Kidney (tissue), 14 donors: ENCODE results near the gene LPIN3. TPM values are rescaled to one million over a fixed set of nuclear protein-coding genes. Genes with fewer than 3 reads are reported as not detected.

Experiments used
- DNase-seq, 5 donors: peaks; one replicate each; pipeline ENCODE4 v3.0.0-alpha.2; 2013 to 2020
- FAIRE-seq: peaks from 2 replicates; lab custom pipeline; 2012; peaks lifted over from hg19 to GRCh38; lab: Jason Lieb, UNC
- H3K27ac ChIP-seq, 2 donors: one replicate each; pipeline ENCODE4 v1.7.0; 2013; ENCODE audit warnings: low read depth in 2 of 2, low read length in 2 of 2, inconsistent platforms in 1 of 2
- H3K27me3 ChIP-seq: one replicate; pipeline ENCODE4 v1.7.1; 2013; ENCODE audit warnings: low read length, inconsistent platforms; ENCODE audit not compliant: control insufficient read depth, insufficient read depth
- H3K36me3 ChIP-seq, 3 donors: one replicate each; pipeline versions ENCODE4 v1.7.0 to v1.7.1; 2013; ENCODE audit warnings: low read length in 3 of 3, control low read depth in 1 of 3, inconsistent platforms in 1 of 3; ENCODE audit not compliant: insufficient read depth in 3 of 3, control insufficient read depth in 2 of 3
- H3K4me1 ChIP-seq, 3 donors: one replicate each; pipeline versions ENCODE4 v1.7.0 to v1.7.1; 2013; ENCODE audit warnings: low read length in 3 of 3, inconsistent platforms in 1 of 3, low read depth in 1 of 3; ENCODE audit not compliant: control insufficient read depth in 2 of 3, insufficient read depth in 2 of 3
- H3K4me3 ChIP-seq, 3 donors: one replicate each; pipeline versions ENCODE4 v1.7.0 to v1.8.1; 2013; ENCODE audit warnings: low read length in 3 of 3, control low read depth in 1 of 3, inconsistent platforms in 1 of 3
- H3K9ac ChIP-seq, 3 donors: one replicate each; pipeline versions ENCODE4 v1.7.0 to v1.7.1; 2013; ENCODE audit warnings: low read length in 3 of 3, control low read depth in 1 of 3, inconsistent platforms in 1 of 3
- H3K9me3 ChIP-seq, 3 donors: one replicate each; pipeline versions ENCODE4 v1.7.0 to v1.7.1; 2013; ENCODE audit warnings: low read length in 3 of 3, control low read depth in 1 of 3, inconsistent platforms in 1 of 3; ENCODE audit not compliant: control insufficient read depth in 2 of 3, insufficient read depth in 1 of 3
- intact Hi-C: fragments of 100-400 bp; cut with DNase I; formaldehyde crosslinking; loops from one replicate; pipeline ENCODE4 v1.11.1; 2022
- polyA plus RNA-seq: library from polyadenylated mRNA; stranded (reverse); fragments of 350-450 nt; fragmentation: Illumina TruSeq; extraction: RNeasy Lipid Tissue Mini Kit (QIAGEN cat#74804); gene quantifications from one replicate; pipeline ENCODE4 v1.2.3, GENCODE V29; 2014; ENCODE audit warnings: low read depth, low replicate concordance; ENCODE audit not compliant: insufficient read depth
- total RNA-seq: library from RNA; stranded (reverse); fragmentation: NEBNext Ultra II Directional; extraction: Animal tissue kit (Norgen Biotek cat#: 25700); gene quantifications from one replicate; pipeline ENCODE4 v1.2.1, GENCODE V29; 2021
- TF ChIP-seq, protein P1 (sequence below): IDR thresholded peaks from 3 replicates; pipeline ENCODE4 v1.5.1; 2012; ENCODE audit warnings: mild to moderate bottlenecking, moderate library complexity, borderline replicate concordance; ENCODE audit not compliant: insufficient read depth; ENCODE audit errors: extremely low read depth
- donor health status: control.
- donor health status: control.
- donor health status: control.
- donor health status: control.
- donor health status: control.
- donor health status: DM: yes; HTN: yes; CAD: no.
- donor health status: Normal renal cell carcinoma (clear cell type).

The LPIN3 gene
- total and polyA plus RNA-seq, 2 donors from 2014 or later, result 29.4 to 31.6 TPM

DNA sequence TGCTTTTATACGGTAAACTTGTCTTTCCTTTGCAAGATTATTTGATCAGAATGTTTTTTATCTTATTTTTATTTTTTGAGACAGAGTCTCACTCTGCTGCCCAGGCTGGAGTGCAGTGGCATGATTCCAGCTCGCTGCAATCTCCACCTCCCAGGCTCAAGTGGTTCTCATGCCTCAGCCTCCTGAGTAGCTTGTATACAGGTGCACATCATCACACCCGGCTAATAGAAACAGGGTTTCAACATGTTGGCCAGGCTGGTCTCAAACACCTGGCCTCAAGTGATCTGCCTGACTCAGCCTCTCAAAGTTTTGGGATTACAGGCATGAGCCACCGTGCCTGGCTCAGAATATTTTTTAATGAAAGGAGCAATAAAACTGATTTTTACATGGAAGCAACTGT is 8.9 kb upstream of the LPIN3 start:
- no peak for FAIRE-seq
- intact Hi-C loops, result no loop called here
- H3K36me3 ChIP-seq, result no peaks in the 10 kb centered on the region

DNA sequence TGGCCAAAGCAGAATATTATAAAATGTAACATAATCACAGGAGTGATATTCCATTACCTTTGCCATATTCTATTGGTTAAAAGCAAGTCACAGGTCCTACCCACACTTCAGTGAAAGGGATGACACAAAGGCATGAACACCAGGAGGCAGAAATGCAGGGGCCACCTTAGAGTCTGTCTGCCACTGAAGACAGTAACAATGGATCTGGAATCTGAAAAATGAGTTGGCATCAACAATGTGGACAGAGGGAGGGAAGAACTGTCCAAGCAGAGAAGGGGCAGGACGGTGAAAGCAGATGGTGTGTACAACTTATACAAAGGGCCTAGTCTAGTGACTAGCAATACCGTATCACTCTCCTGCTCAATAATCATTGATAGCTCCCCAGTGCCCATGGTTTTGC is 6.6 kb upstream of the LPIN3 start:
- Histone ChIP-seq H3K27ac (peak overlapping the region; percentile 43 to 58), H3K36me3 (no peaks in the 10 kb centered on the region), H3K4me3 (no peak overlapping the region), H3K9ac (peak overlapping the region in 1 of 3 donors; percentile 40), H3K9me3 (no peaks in the 10 kb centered on the region), H3K27me3 (no peaks in the 10 kb centered on the region), H3K4me1 (peaks cover 5 to 22% (median 14%) of the 10 kb centered on the region in 3 donors)
- TF ChIP-seq, protein P1, sequence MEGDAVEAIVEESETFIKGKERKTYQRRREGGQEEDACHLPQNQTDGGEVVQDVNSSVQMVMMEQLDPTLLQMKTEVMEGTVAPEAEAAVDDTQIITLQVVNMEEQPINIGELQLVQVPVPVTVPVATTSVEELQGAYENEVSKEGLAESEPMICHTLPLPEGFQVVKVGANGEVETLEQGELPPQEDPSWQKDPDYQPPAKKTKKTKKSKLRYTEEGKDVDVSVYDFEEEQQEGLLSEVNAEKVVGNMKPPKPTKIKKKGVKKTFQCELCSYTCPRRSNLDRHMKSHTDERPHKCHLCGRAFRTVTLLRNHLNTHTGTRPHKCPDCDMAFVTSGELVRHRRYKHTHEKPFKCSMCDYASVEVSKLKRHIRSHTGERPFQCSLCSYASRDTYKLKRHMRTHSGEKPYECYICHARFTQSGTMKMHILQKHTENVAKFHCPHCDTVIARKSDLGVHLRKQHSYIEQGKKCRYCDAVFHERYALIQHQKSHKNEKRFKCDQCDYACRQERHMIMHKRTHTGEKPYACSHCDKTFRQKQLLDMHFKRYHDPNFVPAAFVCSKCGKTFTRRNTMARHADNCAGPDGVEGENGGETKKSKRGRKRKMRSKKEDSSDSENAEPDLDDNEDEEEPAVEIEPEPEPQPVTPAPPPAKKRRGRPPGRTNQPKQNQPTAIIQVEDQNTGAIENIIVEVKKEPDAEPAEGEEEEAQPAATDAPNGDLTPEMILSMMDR, result no peak
- FAIRE-seq (no peak), DNase-seq (no peak)
- intact Hi-C loops, result no loop called here

More for the DNA sequence above, 8.9 kb upstream of the LPIN3 start:
- Histone ChIP-seq H3K9me3 (no peaks in the 10 kb centered on the region), H3K4me3 (no peak overlapping the region), H3K9ac (no peak overlapping the region), H3K27me3 (no peaks in the 10 kb centered on the region), H3K27ac (no peak overlapping the region), H3K4me1 (peaks cover 5 to 24% (median 14%) of the 10 kb centered on the region in 3 donors)
- no peak for DNase-seq
- TF ChIP-seq, protein P1, result no peak

DNA sequence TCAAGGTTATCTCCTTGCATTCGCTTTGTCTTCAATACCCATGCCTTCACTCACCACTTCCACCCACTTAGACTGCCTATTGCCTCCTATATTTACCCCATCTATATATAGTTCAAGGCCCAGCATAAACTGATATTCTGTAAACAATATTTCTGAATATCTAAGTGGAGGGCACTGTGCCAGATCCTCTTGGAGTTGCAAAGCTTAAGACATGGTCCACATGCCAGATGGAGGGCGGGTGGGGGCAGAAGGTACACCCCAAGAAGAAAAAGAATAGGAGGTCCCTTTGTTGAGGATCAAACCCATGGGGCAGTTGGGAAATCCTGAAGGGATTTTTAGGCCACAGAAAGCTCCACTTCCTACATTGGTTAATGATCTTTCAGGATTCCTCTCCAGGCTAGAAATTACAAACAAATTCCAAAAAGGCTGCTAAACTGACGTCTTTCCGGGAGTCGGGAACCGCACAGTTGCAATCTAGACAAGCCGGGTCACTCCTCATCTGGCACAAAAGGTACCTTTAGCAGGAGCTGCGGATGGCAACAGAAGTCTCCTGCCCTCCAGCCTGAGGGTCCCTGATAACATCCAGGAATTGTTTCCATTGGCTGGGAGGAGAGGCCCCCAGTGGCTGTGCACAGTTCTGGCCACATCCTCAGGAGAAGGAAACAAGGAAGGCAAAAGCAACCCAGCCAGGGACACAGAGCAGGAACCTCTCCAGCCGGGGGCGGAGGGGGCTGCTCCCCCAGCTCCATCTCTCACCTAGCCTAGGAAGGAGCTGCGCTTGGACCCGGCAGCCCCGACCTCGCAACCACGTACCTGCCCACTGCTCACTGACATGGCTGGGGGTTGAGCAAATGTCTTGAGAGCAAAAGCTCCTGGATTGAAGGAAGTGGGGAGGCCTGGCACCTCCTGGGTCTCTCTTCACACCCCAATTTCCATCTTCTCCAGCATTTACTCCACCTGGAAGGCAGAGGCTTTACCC is 5.9 kb upstream of the LPIN3 start:
- Histone ChIP-seq H3K4me1 (peaks cover 3 to 17% (median 15%) of the 10 kb centered on the region in 3 donors), H3K27ac (peak overlapping the region; percentile 52 to 58), H3K9ac (peak overlapping the region in 1 of 3 donors; percentile 40), H3K36me3 (no peaks in the 10 kb centered on the region), H3K4me3 (peak overlapping the region in 1 of 3 donors; percentile 9), H3K27me3 (no peaks in the 10 kb centered on the region), H3K9me3 (no peaks in the 10 kb centered on the region)
- peak in 1 of 5 donors; percentile 42 for DNase-seq
- intact Hi-C loops, result loop anchor here (5.0 kb wide), 1 partner anchor 162 kb away; no protein-coding TSS in a partner anchor
- FAIRE-seq, result no peak
- TF ChIP-seq, protein P1, result no peak
